ENCODE measurements around the gene GNAS.

The GNAS gene

GRCh38 chr20:58816051-58816450, 36.5 kb upstream of the GNAS start:
- no peaks in the 10 kb centered on the region for H3K79me2 ChIP-seq (ENCODE audit: insufficient read depth, low read length)
- peaks cover 4% of the 10 kb centered on the region for H3K4me1 ChIP-seq (ENCODE audit: insufficient read depth, low read length, poor library complexity, severe bottlenecking)
- H3K9ac ChIP-seq (ENCODE audit: low read depth, low read length, poor library complexity, severe bottlenecking) = no peak overlapping the region
- H3K4me3 ChIP-seq (ENCODE audit: low read length, poor library complexity, severe bottlenecking) = no peak overlapping the region
- no peaks in the 10 kb centered on the region for H3F3A ChIP-seq (ENCODE audit: low read depth)
- no peaks in the 10 kb centered on the region for H3K9me3 ChIP-seq (ENCODE audit: insufficient read depth, low read depth, low read length)
- H4K20me1 ChIP-seq (ENCODE audit: insufficient read depth, low read length, poor library complexity, severe bottlenecking) = no peaks in the 10 kb centered on the region
- H3K36me3 ChIP-seq (ENCODE audit: insufficient read depth, low read length) = no peaks in the 10 kb centered on the region
- no peaks in the 10 kb centered on the region for H3K9me2 ChIP-seq (replicated peaks; ENCODE audit: low read depth, low read length)
- TF ChIP-seq CTCF (conservative IDR thresholded peaks at IDR 0.05; ENCODE audit: low read length) (no peak), EZH2phosphoT487 (IDR thresholded peaks at IDR 0.05; ENCODE audit: borderline replicate concordance) (no peak)
- H3K27me3 ChIP-seq (ENCODE audit: insufficient read depth, low read length, poor library complexity, severe bottlenecking) = no peaks in the 10 kb centered on the region
- no peak overlapping the region for H3K4me2 ChIP-seq (ENCODE audit: low read depth, low read length, poor library complexity, severe bottlenecking)
- H2AFZ ChIP-seq (ENCODE audit: low read length) = no peak overlapping the region

- TF ChIP-seq EZH2phosphoT487 (IDR thresholded peaks at IDR 0.05; ENCODE audit: borderline replicate concordance) (no peak), CTCF (conservative IDR thresholded peaks at IDR 0.05; ENCODE audit: low read length) (no peak)
- no peaks in the 10 kb centered on the region for H4K20me1 ChIP-seq (ENCODE audit: insufficient read depth, low read length, poor library complexity, severe bottlenecking)
These were observed 35.4 kb upstream of the GNAS start for GRCh38 chr20:58816957-58817651.

GRCh38 chr20:58817748-58818147, 34.8 kb upstream of the GNAS start:
- no peaks in the 10 kb centered on the region for H3K9me2 ChIP-seq (replicated peaks; ENCODE audit: low read depth, low read length)
- peaks cover 4% of the 10 kb centered on the region for H3K4me1 ChIP-seq (ENCODE audit: insufficient read depth, low read length, poor library complexity, severe bottlenecking)
- no peak overlapping the region for H3K4me3 ChIP-seq (ENCODE audit: low read length, poor library complexity, severe bottlenecking)
- H3K36me3 ChIP-seq (ENCODE audit: insufficient read depth, low read length) = no peaks in the 10 kb centered on the region
- H3K4me2 ChIP-seq (ENCODE audit: low read depth, low read length, poor library complexity, severe bottlenecking) = no peak overlapping the region
- H3F3A ChIP-seq (ENCODE audit: low read depth) = no peaks in the 10 kb centered on the region
- no peaks in the 10 kb centered on the region for H3K79me2 ChIP-seq (ENCODE audit: insufficient read depth, low read length)
- no peak overlapping the region for H3K9ac ChIP-seq (ENCODE audit: low read depth, low read length, poor library complexity, severe bottlenecking)
- no peaks in the 10 kb centered on the region for H3K9me3 ChIP-seq (ENCODE audit: insufficient read depth, low read depth, low read length)
- no peak overlapping the region for H2AFZ ChIP-seq (ENCODE audit: low read length)
- no peaks in the 10 kb centered on the region for H3K27me3 ChIP-seq (ENCODE audit: insufficient read depth, low read length, poor library complexity, severe bottlenecking)
- H4K20me1 ChIP-seq (ENCODE audit: insufficient read depth, low read length, poor library complexity, severe bottlenecking) = no peaks in the 10 kb centered on the region
- TF ChIP-seq CTCF (conservative IDR thresholded peaks at IDR 0.05; ENCODE audit: low read length) (no peak), EZH2phosphoT487 (IDR thresholded peaks at IDR 0.05; ENCODE audit: borderline replicate concordance) (no peak)

More at GRCh38 chr20:58816957-58817651, 35.4 kb upstream of the GNAS start:
- no peaks in the 10 kb centered on the region for H3K36me3 ChIP-seq (ENCODE audit: insufficient read depth, low read length)
- H3K4me3 ChIP-seq (ENCODE audit: low read length, poor library complexity, severe bottlenecking) = no peak overlapping the region
- H2AFZ ChIP-seq (ENCODE audit: low read length) = no peak overlapping the region
- H3K9me2 ChIP-seq (replicated peaks; ENCODE audit: low read depth, low read length) = no peaks in the 10 kb centered on the region
- no peak overlapping the region for H3K4me2 ChIP-seq (ENCODE audit: low read depth, low read length, poor library complexity, severe bottlenecking)
- H3K27me3 ChIP-seq (ENCODE audit: insufficient read depth, low read length, poor library complexity, severe bottlenecking) = no peaks in the 10 kb centered on the region
- no peaks in the 10 kb centered on the region for H3K9me3 ChIP-seq (ENCODE audit: insufficient read depth, low read depth, low read length)
- no peaks in the 10 kb centered on the region for H3K79me2 ChIP-seq (ENCODE audit: insufficient read depth, low read length)
- H3K4me1 ChIP-seq (ENCODE audit: insufficient read depth, low read length, poor library complexity, severe bottlenecking) = peaks cover 4% of the 10 kb centered on the region
- H3K9ac ChIP-seq (ENCODE audit: low read depth, low read length, poor library complexity, severe bottlenecking) = no peak overlapping the region
- H3F3A ChIP-seq (ENCODE audit: low read depth) = no peaks in the 10 kb centered on the region
